ENCODE results near the gene NAGK.

- TF ChIP-seq, protein P1, sequence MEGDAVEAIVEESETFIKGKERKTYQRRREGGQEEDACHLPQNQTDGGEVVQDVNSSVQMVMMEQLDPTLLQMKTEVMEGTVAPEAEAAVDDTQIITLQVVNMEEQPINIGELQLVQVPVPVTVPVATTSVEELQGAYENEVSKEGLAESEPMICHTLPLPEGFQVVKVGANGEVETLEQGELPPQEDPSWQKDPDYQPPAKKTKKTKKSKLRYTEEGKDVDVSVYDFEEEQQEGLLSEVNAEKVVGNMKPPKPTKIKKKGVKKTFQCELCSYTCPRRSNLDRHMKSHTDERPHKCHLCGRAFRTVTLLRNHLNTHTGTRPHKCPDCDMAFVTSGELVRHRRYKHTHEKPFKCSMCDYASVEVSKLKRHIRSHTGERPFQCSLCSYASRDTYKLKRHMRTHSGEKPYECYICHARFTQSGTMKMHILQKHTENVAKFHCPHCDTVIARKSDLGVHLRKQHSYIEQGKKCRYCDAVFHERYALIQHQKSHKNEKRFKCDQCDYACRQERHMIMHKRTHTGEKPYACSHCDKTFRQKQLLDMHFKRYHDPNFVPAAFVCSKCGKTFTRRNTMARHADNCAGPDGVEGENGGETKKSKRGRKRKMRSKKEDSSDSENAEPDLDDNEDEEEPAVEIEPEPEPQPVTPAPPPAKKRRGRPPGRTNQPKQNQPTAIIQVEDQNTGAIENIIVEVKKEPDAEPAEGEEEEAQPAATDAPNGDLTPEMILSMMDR (IDR thresholded peaks at IDR 0.05), result no peak
- TF ChIP-seq POLR2AphosphoS5 (IDR thresholded peaks at IDR 0.05) (no peak), POLR2A (IDR thresholded peaks at IDR 0.05) (no peak)
These were observed 23.3 kb upstream of the NAGK start for GRCh38 chr2:71045151-71045550.

Measured in sigmoid colon (tissue), 4 donors.